DMS 273 (cell line): ENCODE data around the gene E2F6.
"Not testable (repeated sequence)": the region's sequence is repeated elsewhere in the genome, so short reads cannot be mapped to it uniquely, and the experiment has no call there.

Source experiments
- DNase-seq: peaks from one replicate; lab custom pipeline; 2025; ENCODE audit not compliant: unreplicated experiment; lab: John Stamatoyannopoulos, UW

The E2F6 gene

DNA sequence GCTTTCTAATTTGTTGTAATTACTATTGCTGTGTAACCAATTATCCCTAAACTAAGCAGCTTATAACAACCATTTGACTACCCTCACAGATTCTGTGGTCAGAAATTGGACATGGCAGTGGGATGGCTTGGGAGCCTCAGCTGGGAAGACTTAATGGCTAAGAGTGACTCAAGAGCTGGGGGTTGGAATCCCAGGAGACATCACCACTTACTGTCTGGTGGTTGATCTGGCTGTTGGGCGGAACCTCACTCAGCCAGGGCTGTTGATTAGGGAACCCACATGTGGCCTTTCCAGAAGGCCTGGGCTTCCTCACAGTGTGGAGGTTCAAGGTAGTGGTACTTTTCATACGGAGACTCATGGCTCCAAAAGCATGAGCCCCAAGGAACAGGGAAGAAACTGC lies 49.8 kb downstream of the E2F6 start:
- DNase-seq: no peak

DNA sequence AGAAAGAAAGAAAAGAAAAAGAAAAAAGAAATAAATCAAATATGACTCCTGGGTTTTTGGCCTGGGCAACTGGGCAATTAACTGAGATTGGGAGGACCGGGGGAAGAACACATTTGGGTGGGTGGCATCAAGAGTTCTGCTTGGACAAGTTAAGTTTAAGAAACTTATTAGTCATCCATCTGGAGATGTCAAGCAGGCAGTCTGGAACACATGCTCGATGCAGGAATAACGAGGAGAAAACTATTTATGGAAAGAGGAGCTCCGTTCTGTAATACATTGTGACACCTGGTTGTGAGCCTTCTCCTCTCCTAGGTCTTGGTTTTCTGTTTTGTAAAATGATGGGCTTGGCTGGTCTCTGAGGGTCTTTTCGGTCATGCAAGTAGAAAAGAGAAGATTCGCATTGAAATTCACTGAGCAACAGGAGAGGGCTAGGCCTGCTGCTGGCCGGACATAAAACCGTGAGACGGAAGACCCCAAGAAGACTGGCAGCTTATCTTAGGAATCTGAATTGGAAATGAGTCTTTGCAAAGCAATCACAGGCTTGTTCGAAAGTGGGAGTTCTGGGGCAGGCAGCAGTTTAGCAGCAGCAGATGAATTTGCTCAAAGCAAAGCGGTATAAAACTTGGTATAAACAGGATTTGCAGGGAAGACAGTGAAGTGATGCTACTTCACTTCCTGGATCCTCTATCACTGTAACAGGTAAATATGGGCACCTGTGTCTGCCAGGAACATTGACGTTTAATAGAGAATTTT lies 51.4 kb downstream of the E2F6 start:
- peak; percentile 53 for DNase-seq

DNA sequence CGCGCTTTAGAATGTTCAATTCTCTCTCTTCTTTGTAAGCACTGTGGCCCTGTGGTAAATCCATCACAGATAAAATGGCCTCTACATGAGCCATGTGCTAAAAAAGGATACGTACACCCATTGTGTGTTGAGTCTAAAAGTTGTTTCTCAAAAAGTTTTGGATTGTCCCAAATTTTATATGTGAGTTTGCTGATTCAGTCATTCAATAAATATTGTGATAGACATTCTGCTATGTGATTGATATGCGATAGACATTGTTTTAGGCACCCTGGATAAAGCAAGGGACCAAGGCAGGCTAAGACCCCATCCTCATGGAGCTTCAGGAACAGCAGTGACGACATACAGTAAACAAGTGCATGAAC lies 53.5 kb downstream of the E2F6 start:
- no peak for DNase-seq

DNA sequence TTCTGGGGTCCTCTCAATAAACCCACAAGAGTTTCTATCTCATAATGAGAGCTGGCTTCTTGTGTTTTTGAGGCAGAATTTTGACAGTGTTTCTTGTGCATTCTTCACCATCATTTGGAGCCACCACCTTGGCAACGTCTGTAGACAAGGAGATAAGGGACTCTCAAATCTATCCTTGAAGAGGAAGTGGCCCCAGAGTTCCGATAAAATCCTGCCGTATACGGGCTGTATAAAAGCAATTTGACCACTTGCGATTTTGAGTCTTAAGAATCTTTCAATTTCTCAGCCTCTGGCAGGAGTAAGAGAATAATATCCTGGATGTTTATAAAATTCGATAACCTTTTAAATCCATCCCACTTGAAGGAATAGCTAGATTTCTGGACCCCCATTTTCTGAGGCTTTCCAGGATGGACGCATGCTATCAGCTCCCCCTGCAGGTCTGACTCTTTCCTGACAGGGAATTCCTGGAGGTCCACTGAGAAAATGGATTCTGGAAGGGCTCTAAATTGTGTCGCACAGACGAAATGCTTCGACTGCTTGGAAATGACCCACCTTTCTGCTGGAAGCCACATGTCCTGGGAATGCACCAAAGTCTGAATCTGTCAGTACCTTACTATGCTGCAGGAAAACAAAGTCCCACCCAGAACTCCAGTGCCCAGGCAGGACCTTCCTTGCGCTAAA lies 54.1 kb downstream of the E2F6 start:
- peak; percentile 77 for DNase-seq

DNA sequence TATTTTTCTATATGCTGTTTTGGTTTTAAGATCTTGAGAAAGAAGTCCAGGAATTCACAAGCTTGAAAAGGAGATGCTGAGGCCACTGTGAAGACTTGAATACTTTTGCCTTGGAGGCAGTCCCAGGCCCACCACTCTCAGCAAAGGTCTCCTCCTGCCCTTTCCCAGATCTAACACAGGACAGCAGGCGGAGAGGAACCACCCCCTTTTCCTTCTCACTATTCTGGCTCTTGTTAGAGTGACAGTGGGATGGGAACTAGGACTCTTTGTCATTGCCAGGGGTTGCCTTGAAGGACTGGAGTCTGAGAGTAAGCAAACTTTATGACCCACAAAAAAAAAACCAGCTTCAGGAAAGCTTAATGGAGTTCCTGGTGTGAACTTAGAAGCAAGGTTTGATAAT lies 54.7 kb downstream of the E2F6 start:
- no peak for DNase-seq

DNA sequence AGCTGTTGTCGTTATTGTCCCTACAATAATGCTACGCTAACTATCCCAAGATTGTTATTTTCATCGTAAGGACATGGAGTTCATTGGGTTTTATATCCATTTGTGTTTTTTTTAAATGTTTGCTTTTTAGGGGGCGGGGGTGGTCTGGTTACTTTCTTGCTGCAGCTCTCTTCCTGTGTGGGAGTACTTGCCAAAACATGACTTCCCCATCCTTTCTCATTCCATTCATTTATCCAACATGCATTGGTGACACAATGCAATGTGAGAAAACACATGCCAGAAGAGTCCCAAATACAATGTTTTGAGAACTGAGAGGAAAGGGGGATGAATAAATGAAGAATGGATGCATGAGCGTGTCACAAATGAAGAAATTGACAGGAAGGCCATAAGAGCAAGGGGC lies 55.9 kb downstream of the E2F6 start:
- no peak for DNase-seq

DNA sequence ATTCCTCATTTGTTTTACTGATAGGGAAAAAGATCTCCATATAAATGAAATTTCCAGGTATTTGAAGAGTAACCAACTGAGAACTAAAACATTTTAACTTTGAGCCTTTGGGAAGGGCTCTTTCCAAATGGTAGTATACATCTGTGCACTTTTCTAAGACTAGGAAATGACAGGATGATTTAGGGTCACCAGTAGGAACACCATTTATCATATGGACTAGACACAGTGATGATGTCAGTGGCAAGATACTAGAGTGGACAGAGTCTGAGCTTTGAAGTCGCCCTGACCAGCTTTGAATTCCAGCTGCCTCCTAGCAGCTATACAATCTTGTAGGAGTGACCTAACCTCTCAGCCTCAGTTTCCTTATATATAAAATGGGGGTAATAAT lies 56.4 kb downstream of the E2F6 start:
- no peak for DNase-seq

DNA sequence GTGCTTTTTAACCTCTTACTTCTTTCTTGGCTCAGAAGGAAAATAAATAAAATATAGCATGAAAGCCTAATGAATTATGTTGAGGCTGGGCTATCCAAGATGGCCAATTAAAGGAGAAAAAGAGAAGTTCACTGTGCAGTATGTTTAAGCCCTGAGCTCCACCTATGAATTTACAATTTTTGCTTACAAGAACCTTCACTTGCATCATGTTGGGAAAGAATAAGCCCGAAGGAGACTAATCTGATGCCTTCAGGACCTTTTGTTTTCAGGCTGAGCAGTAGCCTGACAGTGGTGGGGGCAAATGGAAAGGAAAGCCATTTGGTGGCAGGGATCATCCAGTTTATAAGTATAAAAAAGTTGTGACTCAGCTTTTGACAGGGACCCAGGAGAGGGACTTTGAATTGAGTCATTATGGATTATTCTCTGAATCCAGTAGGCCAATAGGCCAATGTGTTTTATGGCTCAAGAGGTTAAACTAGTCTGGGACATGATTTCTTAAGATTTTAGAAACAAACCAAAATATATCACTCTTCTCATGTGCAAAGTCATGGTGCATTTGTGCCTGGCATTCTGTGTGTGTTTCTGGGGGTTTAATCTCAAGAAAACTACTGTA lies 56.9 kb downstream of the E2F6 start:
- DNase-seq: no peak

DNA sequence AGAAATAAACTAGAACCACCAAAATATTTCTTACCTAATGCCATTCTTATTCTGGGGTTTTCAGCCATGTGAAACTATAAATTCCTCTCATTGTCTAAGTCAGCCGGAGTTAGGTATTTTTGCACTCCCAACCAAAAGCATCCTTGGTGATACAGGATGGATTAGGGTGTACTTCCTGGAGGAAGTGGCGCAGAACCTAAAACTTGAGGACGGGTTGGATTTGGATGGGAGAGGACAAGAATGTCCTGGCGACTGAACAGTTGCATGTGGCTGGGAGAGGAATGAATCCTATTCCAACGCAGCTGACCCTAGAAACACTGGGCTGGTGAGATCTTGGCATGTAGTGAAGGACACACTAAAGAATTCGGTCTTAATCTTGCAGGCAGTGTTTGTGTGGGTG lies 58.5 kb downstream of the E2F6 start:
- DNase-seq: no peak

DNA sequence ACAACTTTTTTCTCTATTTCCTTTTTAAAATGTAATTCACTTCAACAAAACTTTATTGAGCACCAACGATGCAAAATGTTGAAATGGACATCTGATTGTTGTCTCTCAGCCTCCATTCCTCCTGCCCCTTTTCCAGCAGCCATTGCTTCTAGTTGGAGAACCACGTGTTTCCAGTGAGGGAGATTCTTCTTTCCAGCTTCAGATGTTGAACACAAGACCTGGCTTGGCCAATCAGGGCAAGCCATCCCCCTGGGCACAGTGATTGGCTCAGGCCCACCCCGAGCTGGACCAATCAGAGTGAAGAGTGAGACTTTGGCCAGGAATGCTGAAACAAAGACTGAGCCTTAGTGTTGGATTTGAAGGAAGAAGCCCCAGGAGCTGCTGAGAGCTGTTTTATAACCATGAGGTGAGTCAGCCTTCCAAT lies 59.0 kb downstream of the E2F6 start:
- peak; percentile 19 for DNase-seq

DNA sequence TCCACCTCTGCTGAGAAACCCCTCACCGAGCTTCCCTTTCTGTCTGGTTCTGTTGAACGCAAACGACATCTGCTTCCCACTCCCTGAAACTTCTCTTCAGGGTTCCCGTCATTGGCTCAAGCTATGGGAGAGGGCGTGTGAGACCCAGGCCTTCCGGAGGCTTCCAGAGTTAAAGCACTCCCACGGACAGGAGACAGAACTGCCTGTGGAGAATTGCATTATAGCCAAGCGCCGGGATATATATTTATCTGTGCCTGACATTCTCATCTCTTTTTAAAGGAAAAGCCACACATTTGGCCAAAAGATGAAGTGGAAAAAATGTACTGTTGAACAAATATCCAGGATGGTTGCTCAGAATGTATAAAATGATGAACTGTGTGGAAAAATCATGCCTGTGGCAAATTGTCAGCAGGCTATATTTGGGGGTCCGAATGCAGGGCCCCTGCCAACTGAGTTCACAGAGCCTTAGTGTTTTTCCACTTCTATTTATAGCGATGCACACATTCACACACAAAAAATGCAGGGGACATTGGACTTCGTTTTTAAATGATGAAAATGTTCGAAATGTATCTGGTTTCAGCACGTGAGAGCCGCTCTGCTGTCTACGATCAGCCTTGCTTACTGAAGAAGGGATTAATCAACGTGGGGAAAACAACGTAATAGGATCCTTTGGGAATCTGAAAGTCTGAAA lies 59.5 kb downstream of the E2F6 start:
- DNase-seq: no peak

DNA sequence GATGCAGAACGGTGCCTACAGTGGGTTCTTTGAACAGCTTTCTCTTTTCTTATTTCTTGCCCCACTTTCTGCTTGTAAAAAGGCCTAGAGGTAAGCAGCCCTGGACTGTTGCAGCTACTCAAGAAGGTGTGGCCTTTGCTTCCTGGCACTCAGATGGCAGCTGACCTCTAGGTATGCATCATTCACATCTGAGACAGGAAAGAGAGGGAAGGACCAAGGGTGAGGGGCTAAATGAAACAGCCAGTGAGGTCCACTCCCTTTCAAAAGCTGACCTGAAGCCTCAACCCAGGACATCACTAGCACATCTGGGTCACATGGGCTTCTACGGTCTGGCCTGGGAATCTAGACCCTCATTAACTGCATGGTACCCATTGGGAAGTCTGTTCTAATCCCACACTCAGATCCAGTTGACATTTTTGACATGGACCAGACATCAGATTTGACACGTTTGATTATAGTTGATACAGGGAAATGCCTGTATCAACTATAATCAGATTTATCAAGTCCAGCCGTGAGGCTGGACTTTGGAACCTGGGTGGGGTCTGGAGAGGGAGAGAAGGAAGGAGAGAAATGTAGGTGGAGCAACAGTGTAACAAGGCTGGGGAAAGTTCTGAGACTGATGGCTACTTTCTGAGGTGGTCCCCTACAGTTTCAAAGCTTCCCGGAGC lies 60.2 kb downstream of the E2F6 start:
- no peak for DNase-seq

DNA sequence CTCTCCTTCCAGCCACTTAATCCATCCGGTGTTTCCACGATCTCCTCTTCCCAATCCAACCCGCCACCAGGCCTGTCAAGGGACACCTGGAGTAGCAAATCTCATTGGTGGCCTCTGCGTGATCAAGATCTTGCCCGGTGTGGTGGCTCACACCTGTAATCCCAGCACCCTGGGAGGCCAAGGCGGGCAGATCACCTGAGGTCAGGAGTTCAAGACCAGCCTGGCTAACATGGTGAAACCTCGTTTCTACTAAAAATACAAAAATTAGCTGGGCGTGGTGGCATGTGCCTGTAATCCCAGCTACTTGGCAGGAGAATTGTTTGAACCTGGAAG lies 60.9 kb downstream of the E2F6 start:
- not testable (repeated sequence) for DNase-seq

DNA sequence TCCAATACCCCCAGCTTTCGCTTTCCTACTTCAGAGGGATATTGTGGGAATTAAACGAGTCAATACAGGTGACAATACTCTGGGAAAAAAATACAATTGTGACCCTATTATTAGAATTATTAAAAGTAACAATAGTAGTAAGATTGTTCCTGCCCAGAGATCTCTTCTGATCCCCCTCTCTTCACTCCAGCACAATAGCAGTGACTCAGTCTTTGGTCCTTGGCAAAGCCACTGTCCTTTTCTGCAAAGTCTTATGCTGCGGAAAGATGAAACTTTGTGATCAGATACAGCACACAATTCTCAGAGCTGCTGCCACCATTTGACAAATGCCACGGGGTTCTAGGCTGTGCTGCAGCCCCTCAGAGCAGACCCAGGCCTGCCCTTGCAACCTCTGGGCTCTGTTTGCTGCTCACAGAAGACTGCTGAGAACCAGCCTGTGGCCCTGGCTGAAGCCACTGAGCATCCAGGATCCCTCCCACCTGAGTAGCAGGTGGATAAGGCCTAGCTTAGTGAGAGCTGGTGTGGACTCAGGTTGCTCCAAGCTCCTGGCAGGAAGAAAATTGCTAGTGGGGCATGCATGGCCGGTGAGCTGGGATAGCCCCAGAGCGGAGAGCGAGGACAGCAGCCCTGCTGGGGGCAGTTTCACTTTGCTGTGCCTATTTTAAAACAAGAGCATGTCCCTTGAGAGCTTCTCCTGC lies 61.4 kb downstream of the E2F6 start:
- no peak for DNase-seq

DNA sequence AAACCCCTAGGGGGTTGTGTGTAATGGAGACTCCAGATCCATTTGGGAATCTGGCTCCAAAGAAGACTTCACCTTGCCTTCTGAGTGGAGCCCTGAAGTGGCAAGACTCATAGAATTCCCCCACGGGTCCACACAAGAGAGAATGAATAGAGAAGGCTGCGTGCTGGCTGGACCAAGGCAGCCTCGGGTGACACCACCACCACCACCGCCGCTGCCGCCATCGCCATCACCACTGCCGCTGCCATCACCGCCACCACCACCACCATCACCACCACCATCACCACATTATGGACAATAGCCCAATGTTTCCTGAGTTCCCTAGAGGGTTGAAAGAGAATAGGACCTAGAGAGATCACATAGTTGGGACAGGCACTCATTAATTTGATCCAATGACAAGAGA lies 63.5 kb downstream of the E2F6 start:
- DNase-seq: no peak

DNA sequence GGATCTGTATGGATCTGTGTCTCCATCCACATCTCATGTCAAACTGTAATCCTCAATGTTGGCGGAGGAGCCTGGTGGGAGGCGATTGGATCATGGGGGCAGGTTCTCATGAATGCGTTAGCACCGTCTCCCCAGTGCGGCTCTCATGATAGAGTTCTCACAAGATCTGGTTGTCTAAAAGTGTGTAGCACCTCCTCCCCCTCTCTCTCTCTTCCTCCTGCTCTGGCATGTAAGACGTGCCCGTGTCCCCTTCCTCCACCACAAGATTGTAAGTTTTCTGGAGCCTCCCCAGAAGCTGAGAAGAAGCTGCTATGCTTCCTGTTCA lies 66.6 kb downstream of the E2F6 start:
- no peak for DNase-seq

DNA sequence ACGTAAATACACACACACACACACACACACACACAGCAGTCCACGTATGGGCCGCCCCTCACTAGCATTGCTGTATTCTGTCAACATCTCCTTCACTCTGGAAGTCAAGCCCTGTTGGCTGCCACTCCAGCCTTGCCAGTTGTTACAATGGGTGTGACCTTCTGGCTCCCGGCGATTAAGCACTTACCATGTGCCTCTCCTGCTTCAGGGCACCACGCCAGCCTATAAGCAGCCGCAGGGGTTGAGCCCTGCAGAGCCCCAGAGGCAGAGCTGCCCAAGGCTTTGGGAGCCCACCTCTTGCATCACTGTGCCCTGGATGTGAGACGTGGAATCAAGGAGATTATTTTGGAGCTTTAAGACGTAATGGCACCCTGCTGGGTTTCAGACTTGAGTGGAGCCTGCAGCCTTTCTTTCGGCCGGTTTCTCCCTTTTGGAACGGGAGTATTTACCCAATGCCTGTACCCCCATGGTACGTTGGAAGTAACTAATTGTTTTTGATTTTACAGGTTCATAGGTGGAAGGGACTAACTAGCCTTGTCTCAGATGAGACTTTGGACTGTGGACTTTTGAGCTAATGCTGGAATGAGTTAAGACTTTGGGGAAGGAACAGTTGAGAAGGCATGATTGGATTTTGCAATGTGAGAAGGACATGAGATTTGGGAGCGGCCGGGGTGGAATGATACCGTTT lies 67.1 kb downstream of the E2F6 start:
- peak; percentile 96 for DNase-seq

DNA sequence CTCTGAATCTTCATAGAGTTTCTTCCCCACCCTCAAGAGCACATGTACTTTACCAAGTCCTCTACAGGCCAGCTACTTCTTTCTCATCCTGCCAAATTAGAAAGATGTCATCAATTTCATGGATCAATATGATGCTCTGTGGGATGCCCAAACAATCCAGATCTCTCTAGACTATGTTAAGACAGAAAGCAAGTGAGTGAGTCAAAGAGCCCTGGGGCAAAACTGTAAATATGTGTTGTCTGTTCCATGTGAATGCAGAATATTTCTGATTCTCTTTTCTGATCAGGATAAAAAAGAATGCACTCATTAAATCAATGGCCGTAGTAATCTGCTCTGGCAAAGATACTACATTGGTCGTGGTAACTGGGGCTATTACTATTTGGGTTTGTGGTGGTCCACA lies 68.4 kb downstream of the E2F6 start:
- DNase-seq: no peak

DNA sequence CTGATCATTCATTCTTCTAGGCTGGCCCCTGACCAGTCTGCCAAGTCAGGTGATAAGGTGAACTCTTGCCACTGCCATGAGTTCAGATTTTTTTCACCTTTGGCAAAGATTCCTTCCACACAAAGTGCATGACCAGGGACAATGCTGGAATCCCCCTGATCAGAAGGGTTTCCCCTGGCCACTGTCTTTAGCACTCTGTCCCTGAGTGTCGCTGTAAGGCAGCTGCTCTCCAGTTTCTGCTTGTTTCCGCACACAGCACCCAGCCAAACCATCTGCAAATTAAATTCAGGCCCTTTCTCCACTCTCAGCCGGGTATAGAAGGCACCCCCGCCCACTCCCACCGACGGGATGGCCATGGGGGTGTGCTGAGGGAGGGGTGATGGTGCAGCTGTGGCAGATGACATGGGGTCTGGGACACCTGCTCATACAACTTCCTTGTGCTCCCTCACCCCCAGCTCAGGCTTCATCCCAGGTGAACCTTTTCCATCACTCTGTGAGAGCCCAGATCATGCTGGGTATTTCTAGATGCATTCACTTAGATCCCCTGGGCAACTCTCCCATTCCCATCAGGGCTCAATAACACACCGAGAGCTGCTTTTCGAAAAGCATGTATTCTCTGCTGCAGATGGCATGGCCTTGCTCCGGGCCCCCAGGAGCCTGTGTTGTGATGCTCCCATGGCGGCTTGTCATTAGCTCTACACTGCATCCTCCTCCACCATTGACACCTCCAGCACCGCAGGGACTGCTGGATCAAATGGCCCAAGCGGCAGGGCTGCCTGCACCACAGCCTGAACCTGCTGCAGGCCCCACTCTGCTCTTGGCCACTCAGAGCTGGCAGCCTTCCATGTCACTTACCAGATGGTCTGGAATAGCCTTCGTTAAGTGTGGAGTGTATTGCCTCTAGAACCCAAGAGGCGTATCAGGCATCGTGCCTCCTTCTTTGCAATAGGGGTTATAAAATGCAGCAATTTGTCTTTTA lies 69.2 kb downstream of the E2F6 start:
- DNase-seq: peak; percentile 82
